AG10803 (cell line): ENCODE data around the gene HARS1.
"Not testable (repeated sequence)": the region's sequence is repeated elsewhere in the genome, so short reads cannot be mapped to it uniquely, and the experiment has no call there.

Source experiments
- DNase-seq: peaks from one replicate; pipeline ENCODE4 v3.0.0; 2010; ENCODE audit warnings: low read depth
- H3K4me3 ChIP-seq: 2 replicates; pipeline ENCODE4 v1.5.1; 2011; ENCODE audit warnings: mild to moderate bottlenecking, low read length, control low read depth
- TF ChIP-seq, protein P1 (sequence below): conservative IDR thresholded peaks from 2 replicates; pipeline ENCODE4 v1.5.1; 2011; ENCODE audit warnings: mild to moderate bottlenecking, low read length, control low read depth, inconsistent platforms

HARS1 gene

DNA sequence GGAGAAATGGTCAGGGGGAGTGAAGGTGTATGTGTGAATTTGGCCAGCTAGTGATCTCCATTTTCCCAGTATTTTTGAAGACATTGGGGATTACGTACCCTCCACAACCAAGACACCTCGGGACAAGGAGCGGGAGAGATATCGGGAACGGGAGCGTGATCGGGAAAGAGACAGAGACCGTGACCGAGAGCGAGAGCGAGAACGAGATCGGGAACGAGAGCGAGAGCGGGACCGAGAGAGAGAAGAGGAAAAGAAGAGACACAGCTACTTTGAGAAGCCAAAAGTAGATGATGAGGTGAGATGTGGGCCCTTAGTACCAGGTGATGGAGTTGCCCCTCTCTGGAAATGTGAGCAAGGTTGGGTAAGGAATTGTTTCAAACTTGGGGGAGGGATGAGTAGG is 32.3 kb downstream of the HARS1 start:
- no peak for DNase-seq
- TF ChIP-seq, protein P1, sequence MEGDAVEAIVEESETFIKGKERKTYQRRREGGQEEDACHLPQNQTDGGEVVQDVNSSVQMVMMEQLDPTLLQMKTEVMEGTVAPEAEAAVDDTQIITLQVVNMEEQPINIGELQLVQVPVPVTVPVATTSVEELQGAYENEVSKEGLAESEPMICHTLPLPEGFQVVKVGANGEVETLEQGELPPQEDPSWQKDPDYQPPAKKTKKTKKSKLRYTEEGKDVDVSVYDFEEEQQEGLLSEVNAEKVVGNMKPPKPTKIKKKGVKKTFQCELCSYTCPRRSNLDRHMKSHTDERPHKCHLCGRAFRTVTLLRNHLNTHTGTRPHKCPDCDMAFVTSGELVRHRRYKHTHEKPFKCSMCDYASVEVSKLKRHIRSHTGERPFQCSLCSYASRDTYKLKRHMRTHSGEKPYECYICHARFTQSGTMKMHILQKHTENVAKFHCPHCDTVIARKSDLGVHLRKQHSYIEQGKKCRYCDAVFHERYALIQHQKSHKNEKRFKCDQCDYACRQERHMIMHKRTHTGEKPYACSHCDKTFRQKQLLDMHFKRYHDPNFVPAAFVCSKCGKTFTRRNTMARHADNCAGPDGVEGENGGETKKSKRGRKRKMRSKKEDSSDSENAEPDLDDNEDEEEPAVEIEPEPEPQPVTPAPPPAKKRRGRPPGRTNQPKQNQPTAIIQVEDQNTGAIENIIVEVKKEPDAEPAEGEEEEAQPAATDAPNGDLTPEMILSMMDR, result no peak
- no peak overlapping the region for H3K4me3 ChIP-seq

DNA sequence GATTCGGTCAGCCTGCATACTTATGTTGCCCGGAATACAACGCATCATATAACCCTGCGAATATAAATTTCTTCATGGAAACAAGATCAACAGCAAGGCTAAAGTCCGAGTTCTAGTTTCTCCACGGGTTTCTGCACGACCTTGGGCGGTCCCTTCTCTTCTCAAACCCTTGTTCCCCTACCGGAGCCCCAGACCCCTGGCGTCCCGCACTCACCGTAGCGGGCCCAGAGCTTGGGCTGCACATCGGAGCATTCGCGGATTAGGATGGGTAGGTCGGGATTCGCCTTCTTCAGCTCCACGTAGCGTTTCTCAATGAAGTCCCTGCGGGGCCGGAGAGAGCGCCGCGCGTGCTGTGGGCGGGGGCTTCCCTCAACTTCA is 44.1 kb downstream of the HARS1 start:
- DNase-seq, result no peak
- TF ChIP-seq, protein P1, result no peak
- H3K4me3 ChIP-seq, result peak overlapping the region; percentile 75

DNA sequence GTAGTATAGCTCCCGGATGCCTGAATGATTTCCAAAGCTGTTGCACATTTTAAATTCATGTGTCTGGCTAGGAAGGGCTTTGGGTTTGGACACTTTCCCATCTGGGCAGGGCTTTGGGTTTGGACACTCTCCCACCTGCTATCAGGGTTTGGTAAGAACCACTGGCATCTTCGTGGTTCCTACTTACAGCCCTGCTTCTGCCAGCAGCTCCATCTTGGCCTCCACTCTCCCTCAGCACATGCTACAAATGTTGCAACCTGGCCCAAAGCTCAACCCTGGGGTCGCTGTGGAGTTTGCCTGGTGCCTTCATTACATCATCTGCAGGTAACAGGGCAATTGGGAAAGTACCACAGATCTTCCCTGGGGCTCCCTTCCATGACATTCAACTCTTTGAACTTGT is 48.5 kb downstream of the HARS1 start:
- H3K4me3 ChIP-seq, result no peak overlapping the region
- DNase-seq, result peak; percentile 95
- TF ChIP-seq, protein P1, result no peak

DNA sequence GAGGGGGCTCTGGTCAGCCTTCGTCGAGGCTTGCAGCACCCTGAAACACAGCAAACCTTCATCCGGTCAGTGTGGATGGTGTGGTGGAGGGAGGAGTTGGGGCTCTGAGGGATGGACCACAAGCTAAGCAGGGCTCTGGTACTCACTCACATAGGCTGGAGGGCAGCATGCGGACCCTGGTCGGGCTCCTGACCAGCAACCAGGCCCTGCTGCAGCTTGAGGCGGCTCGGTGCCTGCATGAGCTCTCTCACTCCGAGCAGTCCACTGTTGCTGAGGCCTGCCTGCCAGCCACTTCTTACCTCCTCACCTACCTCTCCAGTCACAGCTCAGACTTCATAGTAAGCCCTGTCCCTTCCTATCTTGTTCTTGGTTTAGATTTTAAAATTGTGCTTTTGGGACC is 49.5 kb downstream of the HARS1 start:
- no peak overlapping the region for H3K4me3 ChIP-seq
- no peak for DNase-seq
- TF ChIP-seq, protein P1, result no peak

DNA sequence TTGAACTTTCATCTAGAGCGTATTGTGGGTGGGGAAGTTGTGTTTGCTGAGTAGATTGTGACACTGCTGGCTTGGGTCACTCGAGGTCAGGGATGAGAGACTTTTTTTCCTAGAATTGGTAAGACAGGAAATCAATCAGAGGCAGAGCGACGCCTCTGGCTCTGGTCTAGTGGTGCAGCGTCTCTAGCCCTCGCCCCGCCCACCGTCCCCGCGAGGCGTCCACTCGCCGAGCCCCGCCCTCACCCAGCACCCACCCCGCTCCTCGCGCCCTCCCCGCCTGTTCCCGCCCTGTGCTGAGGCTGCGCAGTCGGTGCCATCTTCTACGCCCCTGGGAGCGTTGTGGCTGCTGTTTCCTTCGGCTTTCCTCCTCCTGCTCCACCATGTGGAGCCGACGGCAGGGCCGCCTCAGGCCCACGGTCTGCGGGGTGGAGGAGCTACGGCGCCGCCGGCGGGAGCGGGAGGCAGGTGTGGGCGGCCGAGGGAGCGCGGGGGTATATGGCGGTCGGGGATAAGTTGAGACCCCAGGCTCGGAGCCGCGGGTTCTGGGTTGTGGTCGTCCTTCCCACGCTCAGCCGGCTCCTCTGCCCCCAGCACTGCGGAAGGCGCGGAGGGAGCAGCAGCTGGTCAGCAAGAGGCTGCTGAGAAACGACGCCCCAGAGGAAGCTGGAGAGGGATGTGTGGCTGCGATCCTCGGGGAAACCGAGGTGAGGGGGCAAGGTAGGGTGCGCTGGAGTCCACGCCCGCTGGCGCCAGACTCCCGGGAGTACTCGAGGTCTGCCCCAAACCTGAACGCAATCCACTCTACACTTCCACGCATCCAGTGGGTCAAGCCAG is 51.8 kb downstream of the HARS1 start, which contains the start of gene TMCO6:
Gene TMCO6 (plus strand): TSS at position 304 of the 834 bp plus-strand sequence. CDS start 77 bp downstream, at position 381.
- peak; percentile 94 for DNase-seq
- peak within 1 kb of the TSS; percentile 79 for H3K4me3 ChIP-seq
- TF ChIP-seq, protein P1, result peak; percentile 58

DNA sequence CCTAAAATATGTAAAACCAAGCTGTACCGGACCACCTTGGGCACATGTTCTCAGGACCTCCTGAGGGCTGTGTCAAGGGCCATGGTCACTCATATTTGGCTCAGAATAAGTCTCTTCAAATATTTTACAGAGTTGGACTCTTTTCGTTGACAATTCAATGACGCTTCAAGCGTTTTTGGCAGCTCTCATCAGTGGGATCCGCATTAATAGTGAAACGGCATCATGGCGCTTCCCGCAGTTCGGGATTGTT is 52.3 kb downstream of the HARS1 start:
- H3K4me3 ChIP-seq, result peak overlapping the region; percentile 39
- DNase-seq, result not testable (repeated sequence)

DNA sequence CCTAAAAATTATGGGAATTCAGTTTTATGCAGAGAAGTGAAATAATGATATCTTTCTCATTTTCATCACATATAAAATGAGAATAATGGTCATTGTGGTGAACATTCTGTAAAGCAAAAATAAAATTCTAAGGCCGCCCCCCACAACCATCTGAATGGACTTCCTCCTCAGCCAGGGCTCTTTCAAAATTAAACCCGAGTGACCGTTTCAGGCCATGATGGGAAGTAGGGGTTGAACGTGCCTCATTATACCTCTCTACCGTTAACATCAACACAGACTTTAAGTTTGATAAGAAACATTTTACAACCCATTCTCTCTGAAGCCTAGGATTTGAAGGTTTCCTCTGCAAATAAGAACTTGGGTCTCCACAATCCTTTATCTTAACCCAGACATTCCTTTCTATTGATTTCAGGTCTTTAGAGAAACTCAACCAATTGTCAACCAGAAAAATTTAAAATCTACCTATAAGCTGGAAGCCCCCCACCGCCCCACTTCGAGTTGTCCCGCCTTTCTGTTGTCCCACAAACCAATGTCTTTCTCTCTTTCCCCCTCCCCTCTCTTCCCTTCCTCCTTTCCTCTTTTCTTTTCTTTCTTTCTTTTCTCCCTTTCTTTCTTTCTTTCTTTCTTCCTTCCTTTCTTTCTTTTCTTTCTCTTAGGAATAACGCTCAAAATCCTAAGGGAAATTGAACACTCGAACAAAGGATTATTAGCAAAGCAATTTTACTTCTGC is 53.6 kb downstream of the HARS1 start:
- no peak for DNase-seq
- TF ChIP-seq, protein P1, result no peak
- H3K4me3 ChIP-seq, result no peak overlapping the region
